Astrocyte (in vitro differentiated cells and primary cell): Measurements from ENCODE around the gene ZFP36L2.

Experiments used
- CTCF ChIP-seq: IDR thresholded peaks from 2 replicates; pipeline ENCODE4 v1.5.1; 2011; ENCODE audit warnings: low read depth, mild to moderate bottlenecking, inconsistent platforms, low read length, moderate library complexity; ENCODE audit not compliant: insufficient read depth
- EZH2 ChIP-seq: IDR thresholded peaks from 2 replicates; pipeline ENCODE4 v1.6.1; 2012; ENCODE audit warnings: mild to moderate bottlenecking, low read length, inconsistent platforms; ENCODE audit not compliant: insufficient read depth

DNA sequence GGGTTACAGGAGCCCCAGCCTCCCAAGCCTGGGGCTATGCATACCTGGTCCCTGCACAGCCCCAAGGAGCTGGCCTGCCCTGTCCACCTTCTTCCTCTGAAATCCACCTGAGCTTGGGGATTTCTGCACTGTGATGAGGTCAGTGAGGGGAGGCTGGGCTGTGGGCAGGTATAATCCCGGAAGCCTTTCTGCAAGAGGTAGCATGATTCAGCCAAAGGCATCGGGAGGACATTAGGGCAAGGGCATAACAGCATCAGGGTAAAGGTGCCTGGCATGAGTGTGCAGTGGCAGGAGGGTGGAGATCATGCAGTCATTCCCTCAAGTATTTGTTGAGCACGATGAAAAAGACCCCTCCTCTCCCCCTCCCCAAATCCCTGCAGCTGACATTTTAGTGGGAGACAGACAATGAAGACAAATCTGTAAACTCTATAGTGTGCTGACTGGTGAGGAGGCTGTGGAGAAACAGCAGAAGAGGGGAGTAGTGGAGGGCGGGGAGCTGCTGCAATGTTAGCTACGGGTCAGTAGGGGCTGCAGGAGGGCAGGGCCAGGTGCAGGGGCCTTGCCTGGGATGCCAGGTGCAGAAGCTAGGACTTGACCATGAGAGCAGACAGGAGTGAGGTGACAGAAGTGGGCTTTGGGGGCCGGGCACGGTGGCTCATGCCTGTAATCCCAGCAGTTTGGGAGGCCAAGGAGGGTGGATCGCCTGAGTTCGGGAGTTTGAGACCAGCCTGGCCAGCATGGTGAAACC, 18.7 kb downstream of the ZFP36L2 start:
- TF ChIP-seq CTCF (no peak), EZH2 (no peak)
